ENCODE measurements around the gene HTR1D. TPM values are rescaled to one million over a fixed set of nuclear protein-coding genes. Genes with fewer than 3 reads are reported as not detected.

The HTR1D gene
- total RNA-seq, result 0.32 and 1.1 TPM in 2 replicates

GRCh38 chr1:23217421-23218115 is at the start of gene HTR1D:
TSS of gene HTR1D (minus strand) at chr1:23217502. CDS start at chr1:23194219, 23,283 bp downstream.

GRCh38 chr1:23168445-23169194 is 48.7 kb downstream of the HTR1D start, which contains the start of gene LUZP1:
TSS of gene LUZP1 (minus strand) at chr1:23168856.

Other genes with a start within 250 kb of the HTR1D start
- gene LACTBL1, start 244.6 kb downstream of the HTR1D start, total RNA-seq, result not detected in 2 replicates
- gene TEX46, start 201.7 kb downstream of the HTR1D start, total RNA-seq, result not detected in 2 replicates
- gene KDM1A, start 198.0 kb downstream of the HTR1D start, total RNA-seq, result 168 and 179 TPM in 2 replicates
- 52.6 and 60.0 TPM in 2 replicates for gene LUZP1, start 48.6 kb downstream of the HTR1D start, total RNA-seq
- 108 and 132 TPM in 2 replicates for gene HNRNPR, start 126.8 kb upstream of the HTR1D start, total RNA-seq
- 16.6 and 19.2 TPM in 2 replicates for gene ZNF436, start 152.3 kb upstream of the HTR1D start, total RNA-seq
- 0.32 and 0.91 TPM in 2 replicates for gene TCEA3, start 207.2 kb upstream of the HTR1D start, total RNA-seq